ENCODE measurements around the gene CMSS1. TPM values are rescaled to one million over a fixed set of nuclear protein-coding genes. Genes with fewer than 3 reads are reported as not detected.

The CMSS1 gene
- total and polyA plus RNA-seq, 8 donors, result 14.4 to 29.9 (median 15.9) TPM

GRCh38 chr3:99869621-99870020, 52.0 kb downstream of the CMSS1 start:
- Histone ChIP-seq H3K4me3 (no peak overlapping the region), H3K4me1 (peaks cover 0 to 10% (median 4%) of the 10 kb centered on the region in 3 donors), H3K27ac (no peak overlapping the region), H3K27me3 (no peaks in the 10 kb centered on the region), H3K9me3 (no peaks in the 10 kb centered on the region), H3K36me3 (no peaks in the 10 kb centered on the region)
- DNase-seq, result no peak
- intact Hi-C loops (cut with DNase I), result no loop called here
- no peak for TF ChIP-seq CTCF (IDR thresholded peaks at IDR 0.05)
- 88 to 97% methylated on average over 1 of the region's 1 CpG for WGBS, 2 donors
- ATAC-seq, result no peak
- no peak for FAIRE-seq

DNA sequence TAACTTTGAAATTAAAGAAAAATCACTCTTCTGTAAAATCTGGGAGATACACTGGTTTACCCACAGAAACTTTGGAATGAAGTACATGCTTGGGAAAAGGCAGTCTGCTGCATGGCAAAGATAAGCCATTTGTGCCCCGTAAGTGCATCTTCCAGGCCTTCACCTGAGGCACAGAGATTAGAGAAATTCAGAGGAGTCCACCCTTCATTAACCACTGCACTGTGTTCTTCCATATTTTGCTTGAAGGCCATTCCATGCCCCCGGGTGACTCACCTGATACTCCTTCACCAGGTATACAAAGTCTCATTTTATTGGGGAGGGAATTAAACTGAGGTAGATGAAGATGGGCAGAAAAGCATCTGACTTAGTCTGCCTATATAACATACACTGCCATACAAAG, 53.0 kb downstream of the CMSS1 start:
- ATAC-seq (no peak), FAIRE-seq (no peak), DNase-seq (no peak)
- Histone ChIP-seq H3K27ac (peak overlapping the region in 1 of 4 donors; percentile 38), H3K36me3 (no peaks in the 10 kb centered on the region), H3K27me3 (no peaks in the 10 kb centered on the region), H3K9me3 (no peaks in the 10 kb centered on the region), H3K4me3 (peak overlapping the region in 1 of 4 donors; percentile 66), H3K4me1 (peaks cover 0 to 10% (median 4%) of the 10 kb centered on the region in 3 donors)
- intact Hi-C loops (cut with DNase I), result no loop called here
- TF ChIP-seq CTCF (IDR thresholded peaks at IDR 0.05), result no peak
- WGBS, 2 donors, result 69 to 76% methylated on average over 2 of the region's 2 CpGs

DNA sequence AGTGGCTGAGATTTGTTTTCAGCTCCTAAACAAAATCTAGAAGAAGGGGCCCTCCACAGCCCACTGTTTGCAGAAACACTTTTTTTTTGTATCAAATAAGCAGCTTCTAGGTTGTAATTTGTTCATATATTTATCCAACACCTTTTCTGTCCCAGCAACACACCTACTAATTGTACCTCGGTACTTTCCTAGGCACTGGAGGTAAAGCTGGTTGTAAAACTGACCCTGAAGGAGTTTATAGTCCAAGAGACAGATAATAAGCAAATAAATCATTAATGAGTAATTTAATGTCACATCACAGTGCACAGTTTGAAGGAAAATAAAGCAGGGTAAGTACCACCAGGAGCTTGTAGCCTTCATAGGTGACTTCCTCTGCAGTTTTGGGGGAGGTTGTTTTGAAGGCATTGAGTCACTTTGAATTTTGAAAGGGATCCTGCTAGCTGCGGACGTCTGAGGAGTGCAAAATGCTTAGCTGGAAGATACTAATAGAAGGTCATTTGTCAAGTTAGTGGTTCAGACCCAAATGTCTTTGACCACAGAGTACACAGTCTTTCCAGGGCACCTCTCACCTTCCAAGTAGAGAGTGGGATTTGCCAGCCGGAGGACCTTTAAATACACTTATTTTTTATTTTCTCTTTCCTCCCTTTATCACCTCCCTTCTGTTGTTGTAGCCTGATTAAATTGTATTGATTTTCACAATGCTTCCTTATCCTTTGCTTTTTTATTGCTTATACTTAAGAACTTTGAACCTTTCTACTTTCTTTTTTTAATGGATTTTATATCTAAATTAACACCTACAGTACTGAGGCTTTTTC, 53.8 kb downstream of the CMSS1 start:
- H3K9me3 ChIP-seq, result no peaks in the 10 kb centered on the region
- no peaks in the 10 kb centered on the region for H3K36me3 ChIP-seq
- no peak for DNase-seq
- no peak for FAIRE-seq
- peak overlapping the region in 1 of 4 donors; percentile 38 for H3K27ac ChIP-seq
- H3K27me3 ChIP-seq, result no peaks in the 10 kb centered on the region
- ATAC-seq, result no peak
- TF ChIP-seq CTCF (IDR thresholded peaks at IDR 0.05), result no peak
- intact Hi-C loops (cut with DNase I), result no loop called here
- H3K4me3 ChIP-seq, result peak overlapping the region in 2 of 4 donors; percentile 5 to 66
- WGBS, 2 donors, result 17 to 26% methylated on average over 4 of the region's 4 CpGs
- H3K4me1 ChIP-seq, result peaks cover 0 to 10% (median 4%) of the 10 kb centered on the region in 3 donors

DNA sequence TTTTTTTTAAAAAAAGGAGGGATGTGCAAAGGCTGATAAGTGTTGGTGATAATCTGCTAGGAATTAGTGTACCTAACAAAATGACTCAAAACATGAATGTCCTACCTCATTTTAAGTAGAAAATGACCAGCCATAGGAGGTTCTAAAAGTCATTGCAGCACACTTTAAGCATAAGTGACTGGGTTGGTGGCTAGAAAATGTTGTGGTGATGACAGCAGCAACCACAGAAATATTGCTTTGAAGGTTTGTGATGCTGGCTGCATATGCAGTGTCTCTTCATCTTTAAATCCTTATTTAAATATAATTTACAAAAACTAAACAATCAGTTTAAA, 55.2 kb downstream of the CMSS1 start:
- FAIRE-seq (no peak), DNase-seq (no peak), ATAC-seq (no peak)
- intact Hi-C loops (cut with DNase I), result no loop called here
- no peaks in the 10 kb centered on the region for H3K9me3 ChIP-seq
- H3K27me3 ChIP-seq, result no peaks in the 10 kb centered on the region
- H3K27ac ChIP-seq, result peak overlapping the region in 2 of 4 donors; percentile 86 to 89
- H3K36me3 ChIP-seq, result no peaks in the 10 kb centered on the region
- TF ChIP-seq CTCF (IDR thresholded peaks at IDR 0.05), result no peak
- peak overlapping the region in 2 of 4 donors; percentile 58 to 66 for H3K4me3 ChIP-seq
- peaks cover 0 to 10% (median 7%) of the 10 kb centered on the region in 3 donors for H3K4me1 ChIP-seq
